Mesothelial cell of epicardium (in vitro differentiated cells): ENCODE results near the gene ZFYVE9. TPM values are rescaled to one million over a fixed set of nuclear protein-coding genes. Genes with fewer than 3 reads are reported as not detected.
"Not testable (repeated sequence)": the region's sequence is repeated elsewhere in the genome, so short reads cannot be mapped to it uniquely, and the experiment has no call there.

Source experiments
- DNase-seq, 2 experiments: peaks; one replicate each; pipeline ENCODE4 v3.0.0; 2021; ENCODE audit warnings: low spot score in 2 of 2; ENCODE audit not compliant: unreplicated experiment in 2 of 2
- H3K27ac Mint-ChIP-seq: 2 replicates; pipeline ENCODE4 v1.8.0; 2021; ENCODE audit warnings: mixed read lengths
- H3K27me3 Mint-ChIP-seq: 2 replicates; pipeline ENCODE4 v1.8.0; 2021; ENCODE audit warnings: low read depth, mixed read lengths
- H3K36me3 Mint-ChIP-seq: 2 replicates; pipeline ENCODE4 v1.8.0; 2021; ENCODE audit warnings: mixed read lengths
- H3K4me1 Mint-ChIP-seq: 2 replicates; pipeline ENCODE4 v1.8.0; 2021; ENCODE audit warnings: mixed read lengths
- H3K4me3 Mint-ChIP-seq: 2 replicates; pipeline ENCODE4 v1.8.0; 2021; ENCODE audit warnings: mild to moderate bottlenecking, moderate library complexity, mixed read lengths
- H3K9me3 Mint-ChIP-seq: 2 replicates; pipeline ENCODE4 v1.8.0; 2021; ENCODE audit warnings: mixed read lengths
- CTCF ChIP-seq: fragments of 200-600 bp; sonication (generic); IDR thresholded peaks from one replicate; pipeline ENCODE4 v1.5.0; 2021; ENCODE audit warnings: antibody characterized with exemption; ENCODE audit not compliant: unreplicated experiment
- total RNA-seq: library from RNA; stranded (reverse); gene quantifications from 3 replicates; pipeline ENCODE4 v1.2.1, GENCODE V29; 2021

ZFYVE9 gene
- total RNA-seq, 1 donor from 2014 or later: 33.3 TPM

- H3K27me3 Mint-ChIP-seq: no peaks in the 10 kb centered on the region
- H3K9me3 Mint-ChIP-seq: peaks cover 8% of the 10 kb centered on the region
- H3K36me3 Mint-ChIP-seq: peaks cover 11% of the 10 kb centered on the region
- H3K27ac Mint-ChIP-seq: no peak overlapping the region
- DNase-seq: no peak
- no peak overlapping the region for H3K4me3 Mint-ChIP-seq
- TF ChIP-seq CTCF: no peak
- no peaks in the 10 kb centered on the region for H3K4me1 Mint-ChIP-seq
These were observed 22.7 kb downstream of the ZFYVE9 start for GRCh38 chr1:52164604-52165003.

DNA sequence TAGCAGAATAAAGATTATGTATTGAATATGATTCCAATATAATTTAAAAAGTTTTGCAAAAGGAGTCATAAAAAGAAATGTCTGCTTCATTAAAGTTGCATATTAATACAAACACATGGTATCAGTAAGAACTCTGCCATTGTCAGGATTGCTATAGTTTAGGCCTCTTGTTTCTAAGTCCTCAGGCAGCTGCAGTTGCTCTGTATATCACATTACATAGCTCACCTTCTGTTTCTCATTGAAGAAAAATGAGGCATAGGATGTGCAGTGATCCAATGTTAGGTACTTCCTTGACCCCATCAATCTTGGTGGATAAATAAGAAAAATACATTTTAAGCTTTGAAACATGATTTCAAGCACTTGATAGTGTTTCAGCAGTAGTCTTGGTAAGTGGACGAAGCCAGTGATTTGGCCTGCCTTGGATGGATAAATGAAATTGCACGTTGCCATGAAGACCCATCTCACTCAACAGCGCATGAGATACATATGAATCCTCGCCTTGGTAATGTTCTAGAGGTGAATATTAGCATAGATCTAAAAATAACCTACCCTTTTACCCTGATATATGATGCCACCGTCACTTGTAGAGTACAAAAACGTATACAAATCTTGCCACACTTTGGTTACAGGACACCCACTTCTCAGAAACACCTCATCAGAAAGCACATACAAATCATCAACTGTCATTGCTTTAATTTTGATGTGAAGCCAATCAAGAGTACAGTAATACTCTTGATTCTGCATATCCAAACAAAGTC lies 25.3 kb downstream of the ZFYVE9 start:
- no peak overlapping the region for H3K27ac Mint-ChIP-seq
- no peaks in the 10 kb centered on the region for H3K27me3 Mint-ChIP-seq
- H3K4me3 Mint-ChIP-seq: no peak overlapping the region
- no peak for DNase-seq
- peaks cover 20% of the 10 kb centered on the region for H3K9me3 Mint-ChIP-seq
- H3K36me3 Mint-ChIP-seq: peaks cover 19% of the 10 kb centered on the region
- H3K4me1 Mint-ChIP-seq: no peaks in the 10 kb centered on the region
- TF ChIP-seq CTCF: no peak

- H3K27me3 Mint-ChIP-seq: no peaks in the 10 kb centered on the region
- H3K4me3 Mint-ChIP-seq: no peak overlapping the region
- peaks cover 13% of the 10 kb centered on the region for H3K9me3 Mint-ChIP-seq
- no peaks in the 10 kb centered on the region for H3K4me1 Mint-ChIP-seq
- no peak for DNase-seq
- H3K36me3 Mint-ChIP-seq: peaks cover 13% of the 10 kb centered on the region
- no peak overlapping the region for H3K27ac Mint-ChIP-seq
- TF ChIP-seq CTCF: no peak
These were observed 26.6 kb downstream of the ZFYVE9 start for GRCh38 chr1:52168373-52169080.

- not testable (repeated sequence) for H3K4me1 Mint-ChIP-seq, DNase-seq, H3K27ac Mint-ChIP-seq, H3K4me3 Mint-ChIP-seq, H3K27me3 Mint-ChIP-seq
- H3K9me3 Mint-ChIP-seq: peaks cover 19% of the 10 kb centered on the region
- H3K36me3 Mint-ChIP-seq: peaks cover 23% of the 10 kb centered on the region
These were observed 29.3 kb downstream of the ZFYVE9 start for GRCh38 chr1:52171149-52171548.

DNA sequence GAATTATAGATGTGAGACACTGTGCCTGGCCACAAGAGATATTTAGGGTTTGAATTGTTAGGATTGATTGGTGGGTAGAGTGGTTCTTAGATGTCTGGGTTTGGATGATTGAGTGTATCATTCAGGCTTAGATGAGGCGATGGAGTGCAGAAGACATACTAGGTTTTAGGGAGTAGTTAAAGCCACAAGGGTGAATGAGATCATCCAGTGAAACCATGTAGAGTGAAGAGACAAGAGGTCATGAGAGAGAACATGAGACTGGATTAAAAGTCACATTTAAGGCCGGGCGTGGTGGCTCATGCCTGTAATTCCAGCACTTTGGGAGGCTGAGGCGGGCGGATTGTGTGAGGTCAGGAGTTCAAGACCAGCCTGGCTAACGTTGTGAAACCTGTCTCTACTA lies 37.2 kb downstream of the ZFYVE9 start:
- DNase-seq: no peak
- Mint-ChIP-seq H3K36me3 (peaks cover 29% of the 10 kb centered on the region), H3K4me1 (no peaks in the 10 kb centered on the region), H3K27ac (no peak overlapping the region), H3K4me3 (no peak overlapping the region), H3K9me3 (peaks cover 27% of the 10 kb centered on the region), H3K27me3 (no peaks in the 10 kb centered on the region)
- TF ChIP-seq CTCF: no peak

DNA sequence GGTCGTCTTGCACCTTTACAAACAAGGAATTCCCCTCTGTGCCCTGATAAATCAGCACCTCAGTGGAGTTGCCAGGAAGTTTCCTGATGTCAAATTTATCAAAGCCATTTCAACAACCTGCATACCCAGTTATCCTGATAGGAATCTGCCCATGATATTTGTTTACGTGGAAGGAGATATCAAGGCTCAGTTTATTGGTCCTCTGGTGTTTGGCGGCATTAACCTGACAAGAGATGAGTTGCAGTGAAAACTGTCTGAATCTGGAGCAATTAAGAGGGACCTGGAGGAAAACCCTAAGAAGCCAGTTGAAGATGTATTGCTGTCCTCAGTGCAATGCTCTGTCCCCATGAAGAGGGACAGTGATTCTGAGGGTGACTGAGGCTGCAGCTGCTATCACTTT lies 38.3 kb downstream of the ZFYVE9 start:
- Mint-ChIP-seq H3K27me3 (no peaks in the 10 kb centered on the region), H3K4me3 (no peak overlapping the region), H3K4me1 (no peaks in the 10 kb centered on the region), H3K36me3 (peaks cover 26% of the 10 kb centered on the region), H3K27ac (no peak overlapping the region), H3K9me3 (peaks cover 27% of the 10 kb centered on the region)
- no peak for TF ChIP-seq CTCF
- DNase-seq: no peak

- not testable (repeated sequence) for H3K27ac Mint-ChIP-seq, H3K4me3 Mint-ChIP-seq, DNase-seq
These were observed 39.9 kb downstream of the ZFYVE9 start for GRCh38 chr1:52181759-52182158.

DNA sequence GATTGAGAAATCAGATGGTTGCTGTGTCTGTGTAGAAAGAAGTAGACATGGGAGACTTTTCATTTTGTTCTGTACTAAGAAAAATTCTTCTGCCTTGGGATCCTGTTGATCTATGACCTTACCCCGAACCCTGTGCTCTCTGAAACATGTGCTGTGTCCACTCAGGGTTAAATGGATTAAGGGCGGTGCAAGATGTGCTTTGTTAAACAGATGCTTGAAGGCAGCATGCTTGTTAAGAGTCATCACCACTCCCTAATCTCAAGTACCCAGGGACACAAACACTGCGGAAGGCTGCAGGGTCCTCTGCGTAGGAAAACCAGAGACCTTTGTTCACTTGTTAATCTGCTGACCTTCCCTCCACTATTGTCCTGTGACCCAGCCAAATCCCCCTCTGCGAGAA lies 40.4 kb downstream of the ZFYVE9 start:
- not testable (repeated sequence) for DNase-seq, H3K27ac Mint-ChIP-seq, H3K4me1 Mint-ChIP-seq, H3K27me3 Mint-ChIP-seq, H3K4me3 Mint-ChIP-seq
- H3K36me3 Mint-ChIP-seq: peaks cover 29% of the 10 kb centered on the region
- peaks cover 32% of the 10 kb centered on the region for H3K9me3 Mint-ChIP-seq

More at GRCh38 chr1:52181759-52182158, 39.9 kb downstream of the ZFYVE9 start:
- Mint-ChIP-seq H3K9me3 (peaks cover 28% of the 10 kb centered on the region), H3K36me3 (peaks cover 28% of the 10 kb centered on the region)
- H3K4me1 Mint-ChIP-seq, H3K27me3 Mint-ChIP-seq: not testable (repeated sequence)
